K562 (cell line): Measurements from ENCODE around the gene WDR70. TPM values are rescaled to one million over a fixed set of nuclear protein-coding genes. Genes with fewer than 3 reads are reported as not detected.

Experiments
- CHD7 ChIP-seq: fragments of 200-600 bp; sonication (generic); IDR thresholded peaks from one replicate; pipeline ENCODE4 v1.6.1; 2012; ENCODE audit warnings: mild to moderate bottlenecking, low read depth, low read length, inconsistent platforms
- ETV1 ChIP-seq: fragments of 450-650 bp; conservative IDR thresholded peaks from 2 replicates; pipeline ENCODE4 v1.6.1; 2016; ENCODE audit warnings: missing genetic modification characterization, control low read depth, low read depth, missing compliant biosample characterization
- HDAC6 ChIP-seq: IDR thresholded peaks from 2 replicates; pipeline ENCODE4 v1.6.1; 2012; ENCODE audit warnings: low read depth, mild to moderate bottlenecking, control low read depth, inconsistent platforms, low read length, moderate library complexity
- HSF4 ChIP-seq: fragments of 250-450 bp; sonication (Bioruptor Pico); IDR thresholded peaks from 2 replicates; pipeline ENCODE4 v2.1.2; 2022; ENCODE audit warnings: mild to moderate bottlenecking, moderate library complexity, borderline replicate concordance
- NR2C2 ChIP-seq, 2 experiments: fragments of 200-800 bp in 1 of 2; sonication (Bioruptor generic) in 1 of 2; sonication (generic) in 1 of 2; formaldehyde crosslinking in 1 of 2; IDR thresholded peaks; 2 replicates each; pipeline versions ENCODE4 v1.6.1 to v1.8.0; 2016 to 2022; ENCODE audit warnings: mild to moderate bottlenecking in 1 of 2, missing compliant biosample characterization in 1 of 2, missing genetic modification characterization in 1 of 2, missing genetic modification reagents in 1 of 2
- ZNF143 ChIP-seq: sonication (generic); formaldehyde crosslinking; IDR thresholded peaks from 2 replicates; pipeline ENCODE4 v1.9.0; 2022; ENCODE audit warnings: mild to moderate bottlenecking, missing genetic modification reagents
- polyA plus RNA-seq, 8 experiments: library from polyadenylated mRNA; depleted of rRNA in 4 of 8; stranded (reverse) in 5 of 8; unstranded in 3 of 8; fragments of >200 nt; fragmentation: Nextera tagmentation in 2 of 8; fragmentation: Illumina TruSeq in 1 of 8; extraction: Ambion mirVana in 2 of 8; extraction: Trizol in 1 of 8; gene quantifications; 2 replicates each; pipeline versions ENCODE4 v1.2.1 to v1.2.3, GENCODE V29; 2011 to 2014; ENCODE audit warnings: inconsistent platforms in 1 of 8, missing spikeins in 1 of 8
- total RNA-seq, 7 experiments: library from RNA; depleted of rRNA in 6 of 7; stranded (reverse); fragments of >200 nt in 6 of 7; fragmentation: Illumina TruSeq in 2 of 7; extraction: Trizol in 2 of 7; gene quantifications; 2 replicates each; pipeline versions ENCODE4 v1.2.1 to v1.2.3, GENCODE V29; 2011 to 2021; ENCODE audit warnings: low replicate concordance in 1 of 7
- TF ChIP-seq, protein P1 (sequence below): fragments of 450-650 bp; formaldehyde crosslinking; IDR thresholded peaks from 2 replicates; pipeline ENCODE4 v1.4.0; 2022; ENCODE audit warnings: mild to moderate bottlenecking, moderate library complexity
- TF ChIP-seq, protein P2 (sequence below): sonication (generic); formaldehyde crosslinking; IDR thresholded peaks from 2 replicates; pipeline ENCODE4 v1.8.1; 2023; ENCODE audit warnings: mild to moderate bottlenecking, missing genetic modification reagents

WDR70 gene
- total and polyA plus RNA-seq, 9 of the 15 experiments (the other 6 are each of a cell fraction or from before 2014, with no cell fraction given) = 16.8 to 46.6 (median 38.8) TPM

GRCh38 chr5:37754976-37755375 is 375.9 kb downstream of the WDR70 start (continued):
- TF ChIP-seq CHD7 = no peak
- TF ChIP-seq, protein P1, sequence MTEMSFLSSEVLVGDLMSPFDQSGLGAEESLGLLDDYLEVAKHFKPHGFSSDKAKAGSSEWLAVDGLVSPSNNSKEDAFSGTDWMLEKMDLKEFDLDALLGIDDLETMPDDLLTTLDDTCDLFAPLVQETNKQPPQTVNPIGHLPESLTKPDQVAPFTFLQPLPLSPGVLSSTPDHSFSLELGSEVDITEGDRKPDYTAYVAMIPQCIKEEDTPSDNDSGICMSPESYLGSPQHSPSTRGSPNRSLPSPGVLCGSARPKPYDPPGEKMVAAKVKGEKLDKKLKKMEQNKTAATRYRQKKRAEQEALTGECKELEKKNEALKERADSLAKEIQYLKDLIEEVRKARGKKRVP (CRISPR knock-in tag) = no peak
- TF ChIP-seq ZNF143 = no peak
- TF ChIP-seq ETV1 (tag) = no peak
- TF ChIP-seq HSF4 (CRISPR knock-in tag) = no peak
- TF ChIP-seq NR2C2 (CRISPR knock-in tag; IDR thresholded peaks at IDR 0.05) = no peak
- TF ChIP-seq NR2C2 (tag; IDR thresholded peaks at IDR 0.05) = no peak
- TF ChIP-seq, protein P2, sequence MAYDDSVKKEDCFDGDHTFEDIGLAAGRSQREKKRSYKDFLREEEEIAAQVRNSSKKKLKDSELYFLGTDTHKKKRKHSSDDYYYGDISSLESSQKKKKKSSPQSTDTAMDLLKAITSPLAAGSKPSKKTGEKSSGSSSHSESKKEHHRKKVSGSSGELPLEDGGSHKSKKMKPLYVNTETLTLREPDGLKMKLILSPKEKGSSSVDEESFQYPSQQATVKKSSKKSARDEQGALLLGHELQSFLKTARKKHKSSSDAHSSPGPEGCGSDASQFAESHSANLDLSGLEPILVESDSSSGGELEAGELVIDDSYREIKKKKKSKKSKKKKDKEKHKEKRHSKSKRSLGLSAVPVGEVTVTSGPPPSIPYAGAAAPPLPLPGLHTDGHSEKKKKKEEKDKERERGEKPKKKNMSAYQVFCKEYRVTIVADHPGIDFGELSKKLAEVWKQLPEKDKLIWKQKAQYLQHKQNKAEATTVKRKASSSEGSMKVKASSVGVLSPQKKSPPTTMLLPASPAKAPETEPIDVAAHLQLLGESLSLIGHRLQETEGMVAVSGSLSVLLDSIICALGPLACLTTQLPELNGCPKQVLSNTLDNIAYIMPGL (CRISPR knock-in tag) = no peak
- no peak for TF ChIP-seq HDAC6
- TF ChIP-seq, all 486 proteins: peak for 0
